ENCODE data around the gene ABR. TPM values are rescaled to one million over a fixed set of nuclear protein-coding genes. Genes with fewer than 3 reads are reported as not detected.

Gene ABR
- total RNA-seq, 6 experiments from 2014 or later, result 49.3 to 58.4 (median 54.4) TPM

- TF ChIP-seq CTCF (IDR thresholded peaks at IDR 0.05), result no peak
- H3K4me3 Mint-ChIP-seq, result peak overlapping the region; percentile 80
- DNase-seq, result no peak
- H3K27ac Mint-ChIP-seq, result peak overlapping the region; percentile 92
- no peaks in the 10 kb centered on the region for H3K9me3 Mint-ChIP-seq
- H3K4me1 Mint-ChIP-seq (ENCODE audit: low read depth), result peaks cover 54% of the 10 kb centered on the region
- H3K27me3 Mint-ChIP-seq (ENCODE audit: insufficient read depth), result peaks cover 2% of the 10 kb centered on the region
- H3K36me3 Mint-ChIP-seq (ENCODE audit: low read depth), result peaks cover 7% of the 10 kb centered on the region; the same call in 1 of the 2 replicates
Observed at GRCh38 chr17:964876-965275, 214.9 kb downstream of the ABR start.

- peaks cover 6% of the 10 kb centered on the region for H3K36me3 Mint-ChIP-seq (ENCODE audit: low read depth)
Observed at GRCh38 chr17:962670-963069, 217.1 kb downstream of the ABR start.

GRCh38 chr17:962166-962565, 217.6 kb downstream of the ABR start:
- no peak for TF ChIP-seq CTCF (IDR thresholded peaks at IDR 0.05)
- Mint-ChIP-seq H3K4me3 (no peak overlapping the region), H3K4me1 (ENCODE audit: low read depth) (peaks cover 39% of the 10 kb centered on the region), H3K27me3 (ENCODE audit: insufficient read depth) (no peaks in the 10 kb centered on the region; the same call in 1 of the 2 replicates), H3K36me3 (ENCODE audit: low read depth) (peaks cover 9% of the 10 kb centered on the region), H3K27ac (no peak overlapping the region), H3K9me3 (no peaks in the 10 kb centered on the region)
- DNase-seq, result no peak

More at GRCh38 chr17:962670-963069, 217.1 kb downstream of the ABR start:
- Mint-ChIP-seq H3K9me3 (no peaks in the 10 kb centered on the region), H3K4me3 (no peak overlapping the region), H3K4me1 (ENCODE audit: low read depth) (peaks cover 39% of the 10 kb centered on the region), H3K27ac (no peak overlapping the region), H3K27me3 (ENCODE audit: insufficient read depth) (no peaks in the 10 kb centered on the region; the same call in 1 of the 2 replicates)
- no peak for TF ChIP-seq CTCF (IDR thresholded peaks at IDR 0.05)
- no peak for DNase-seq

GRCh38 chr17:958712-959451, 220.9 kb downstream of the ABR start:
- H3K27ac Mint-ChIP-seq, result no peak overlapping the region
- H3K4me1 Mint-ChIP-seq (ENCODE audit: low read depth), result peaks cover 29% of the 10 kb centered on the region

GRCh38 chr17:957856-958421, 221.8 kb downstream of the ABR start:
- H3K27ac Mint-ChIP-seq, result no peak overlapping the region
- peaks cover 34% of the 10 kb centered on the region for H3K36me3 Mint-ChIP-seq (ENCODE audit: low read depth)
- peaks cover 2% of the 10 kb centered on the region for H3K27me3 Mint-ChIP-seq (ENCODE audit: insufficient read depth)
- TF ChIP-seq CTCF (IDR thresholded peaks at IDR 0.05), result no peak
- peaks cover 27% of the 10 kb centered on the region for H3K4me1 Mint-ChIP-seq (ENCODE audit: low read depth)
- H3K4me3 Mint-ChIP-seq, result no peak overlapping the region
- no peak for DNase-seq
- 0 out of 2 replicates have a peak, but pooled peaks cover under 1% of the 10 kb centered on the region for H3K9me3 Mint-ChIP-seq

More at GRCh38 chr17:958712-959451, 220.9 kb downstream of the ABR start:
- Mint-ChIP-seq H3K9me3 (no peaks in the 10 kb centered on the region), H3K4me3 (no peak overlapping the region), H3K36me3 (ENCODE audit: low read depth) (peaks cover 27% of the 10 kb centered on the region), H3K27me3 (ENCODE audit: insufficient read depth) (peaks cover 2% of the 10 kb centered on the region)
- TF ChIP-seq CTCF (IDR thresholded peaks at IDR 0.05), result no peak
- DNase-seq, result no peak

Measured in HFFc6 (cell line).